Transverse colon (tissue), 4 donors: ENCODE measurements around the gene DNAJB8. TPM values are rescaled to one million over a fixed set of nuclear protein-coding genes. Genes with fewer than 3 reads are reported as not detected.

Experiments used
- DNase-seq: peaks from one replicate; pipeline ENCODE4 v3.0.0-alpha.2; 2019
- H3K27ac ChIP-seq, 4 donors: fragments of 200-600 bp; sonication (generic); 2 replicates each; pipeline ENCODE4 v1.5.1; 2016 to 2018; ENCODE audit warnings: inconsistent platforms in 4 of 4
- H3K27me3 ChIP-seq: fragments of 200-600 bp; sonication (generic); 2 replicates; pipeline ENCODE4 v1.5.1; 2017; ENCODE audit warnings: inconsistent platforms
- H3K36me3 ChIP-seq, 4 donors: fragments of 200-600 bp; sonication (generic); 2 replicates each; pipeline ENCODE4 v1.5.1; 2017 to 2019; ENCODE audit warnings: inconsistent platforms in 4 of 4
- H3K4me1 ChIP-seq, 4 donors: fragments of 200-600 bp; sonication (generic); 2 replicates each; pipeline ENCODE4 v1.5.1; 2017 to 2020; ENCODE audit warnings: inconsistent platforms in 4 of 4
- H3K4me3 ChIP-seq, 4 donors: fragments of 200-600 bp; sonication (generic); 1 replicate in 1 of 4; 2 replicates in 3 of 4; pipeline versions ENCODE4 v1.5.1 to v1.6.1; 2017 to 2019; ENCODE audit warnings: inconsistent platforms in 4 of 4
- H3K9me3 ChIP-seq, 2 donors: fragments of 200-600 bp; sonication (generic); 2 replicates each; pipeline ENCODE4 v1.5.1; 2017 to 2019; ENCODE audit warnings: inconsistent platforms in 2 of 2
- EP300 ChIP-seq: sonication (generic); formaldehyde crosslinking; IDR thresholded peaks from one replicate; pipeline ENCODE4 v1.6.1; 2017; ENCODE audit warnings: antibody characterized with exemption, low read depth
- POLR2A ChIP-seq: fragments of 450-650 bp; IDR thresholded peaks from one replicate; pipeline ENCODE4 v1.6.1; 2016; ENCODE audit warnings: antibody characterized with exemption, mild to moderate bottlenecking, moderate library complexity
- POLR2AphosphoS5 ChIP-seq, 3 donors: sonication (generic); formaldehyde crosslinking; IDR thresholded peaks; one replicate each; pipeline ENCODE4 v1.6.1; 2016; ENCODE audit warnings: antibody characterized with exemption in 3 of 3
- WGBS, 2 donors: methylation state at CpG; one replicate each; pipeline ENCODE4 v1.1.5; 2018; ENCODE audit warnings: low coverage in 1 of 2; 5-methylcytosine and 5-hydroxymethylcytosine counted together
- in situ Hi-C, 4 donors: fragments of 200-750 bp; cut with MboI; loops; one replicate each; pipeline versions ENCODE4 v1.15.0 to v1.15.1; 2017; ENCODE audit warnings: low sequenced_read_pairs in 3 of 4, low pct_ligation_motif_present in 1 of 4, low pct_unique_long_range_greater_than_20kb in 1 of 4
- intact Hi-C: fragments of 100-400 bp; cut with DNase I; formaldehyde crosslinking; loops from one replicate; pipeline ENCODE4 v1.15.1; 2023; ENCODE audit warnings: low total_unique reads
- total RNA-seq, 4 donors: library from RNA; depleted of rRNA; stranded (reverse); fragments of >200 nt; gene quantifications; one replicate each; pipeline ENCODE4 v1.1.0, GENCODE V29; 2016
- TF ChIP-seq, protein P1 (sequence below), 5 experiments: fragments of 200-600 bp in 3 of 5; fragments of 450-650 bp in 2 of 5; sonication (generic) in 3 of 5; IDR thresholded peaks; 1 replicate in 2 of 5; 2 replicates in 3 of 5; pipeline ENCODE4 v1.5.1; 2016 to 2017; ENCODE audit warnings: antibody characterized with exemption in 5 of 5, inconsistent platforms in 3 of 5, mild to moderate bottlenecking in 2 of 5, moderate library complexity in 1 of 5

The DNAJB8 gene
- total RNA-seq, 4 donors from 2014 or later, result not detected

DNA sequence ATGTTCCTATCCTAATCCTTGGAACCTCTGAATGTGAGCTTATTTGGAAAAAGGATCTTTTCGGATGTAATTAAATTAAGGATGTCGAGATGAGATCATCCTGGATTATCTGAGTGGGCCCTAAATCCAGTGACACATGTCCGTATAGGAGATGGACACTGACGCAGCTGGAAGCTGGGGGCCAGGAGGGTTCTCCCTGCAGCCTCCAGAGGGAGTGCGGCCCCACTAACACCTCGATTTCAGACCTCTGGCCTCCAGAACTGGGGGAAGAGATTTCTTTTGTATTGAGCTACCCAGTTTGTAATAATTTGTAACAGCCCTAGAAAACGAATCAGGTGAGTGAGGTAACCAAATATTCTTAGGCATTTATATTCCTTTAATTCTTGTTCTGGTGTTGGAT lies 2.5 kb downstream of the DNAJB8 start:
- H3K27me3 ChIP-seq, result no peaks in the 10 kb centered on the region
- intact Hi-C loops (no loop called here), in situ Hi-C loops (no loop called here)
- 56 to 67% methylated on average over 2 to 7 of the region's 7 CpGs for WGBS, 2 donors
- no peaks in the 10 kb centered on the region for H3K36me3 ChIP-seq
- DNase-seq, result no peak
- no peak overlapping the region for H3K27ac ChIP-seq
- H3K4me3 ChIP-seq, result no peak overlapping the region
- no peaks in the 10 kb centered on the region for H3K9me3 ChIP-seq
- TF ChIP-seq POLR2A (no peak), EP300 (no peak), POLR2AphosphoS5 (IDR thresholded peaks at IDR 0.05) (no peak)
- TF ChIP-seq, protein P1, sequence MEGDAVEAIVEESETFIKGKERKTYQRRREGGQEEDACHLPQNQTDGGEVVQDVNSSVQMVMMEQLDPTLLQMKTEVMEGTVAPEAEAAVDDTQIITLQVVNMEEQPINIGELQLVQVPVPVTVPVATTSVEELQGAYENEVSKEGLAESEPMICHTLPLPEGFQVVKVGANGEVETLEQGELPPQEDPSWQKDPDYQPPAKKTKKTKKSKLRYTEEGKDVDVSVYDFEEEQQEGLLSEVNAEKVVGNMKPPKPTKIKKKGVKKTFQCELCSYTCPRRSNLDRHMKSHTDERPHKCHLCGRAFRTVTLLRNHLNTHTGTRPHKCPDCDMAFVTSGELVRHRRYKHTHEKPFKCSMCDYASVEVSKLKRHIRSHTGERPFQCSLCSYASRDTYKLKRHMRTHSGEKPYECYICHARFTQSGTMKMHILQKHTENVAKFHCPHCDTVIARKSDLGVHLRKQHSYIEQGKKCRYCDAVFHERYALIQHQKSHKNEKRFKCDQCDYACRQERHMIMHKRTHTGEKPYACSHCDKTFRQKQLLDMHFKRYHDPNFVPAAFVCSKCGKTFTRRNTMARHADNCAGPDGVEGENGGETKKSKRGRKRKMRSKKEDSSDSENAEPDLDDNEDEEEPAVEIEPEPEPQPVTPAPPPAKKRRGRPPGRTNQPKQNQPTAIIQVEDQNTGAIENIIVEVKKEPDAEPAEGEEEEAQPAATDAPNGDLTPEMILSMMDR (IDR thresholded peaks at IDR 0.05), result no peak
- no peaks in the 10 kb centered on the region for H3K4me1 ChIP-seq

- no peak for DNase-seq
- intact Hi-C loops, result no loop called here
- WGBS, 2 donors, result 67 to 84% methylated on average over 1 to 10 of the region's 10 CpGs
- Histone ChIP-seq H3K27ac (no peak overlapping the region), H3K9me3 (no peaks in the 10 kb centered on the region), H3K4me1 (no peaks in the 10 kb centered on the region), H3K36me3 (no peaks in the 10 kb centered on the region), H3K4me3 (no peak overlapping the region), H3K27me3 (no peaks in the 10 kb centered on the region)
- in situ Hi-C loops, result no loop called here
- no peak for TF ChIP-seq POLR2A
- TF ChIP-seq EP300, result no peak
These were observed 2.9 kb downstream of the DNAJB8 start for GRCh38 chr3:128463771-128464170.

DNA sequence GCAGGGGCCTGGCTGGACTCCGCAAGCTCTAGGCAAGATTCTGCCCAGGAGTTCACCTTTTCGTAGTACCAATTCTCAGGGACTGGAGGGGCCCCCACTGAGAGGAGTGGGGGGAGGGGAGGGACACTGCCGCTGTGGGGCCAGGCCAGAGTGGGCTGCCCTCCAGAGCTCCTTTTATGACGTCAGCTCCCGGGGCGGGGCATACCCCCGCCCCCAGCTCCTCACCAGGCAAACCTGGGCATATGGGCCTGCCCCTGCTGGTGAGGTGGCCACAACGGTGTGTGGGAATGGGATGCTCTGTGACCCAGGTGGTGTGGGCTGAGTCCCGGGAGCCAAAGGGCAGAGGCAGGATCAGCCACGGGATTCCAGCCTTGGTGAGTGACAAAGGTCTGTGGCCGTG lies 3.3 kb downstream of the DNAJB8 start:
- no peak for TF ChIP-seq EP300
- TF ChIP-seq, protein P1 (IDR thresholded peaks at IDR 0.05), result no peak
- TF ChIP-seq POLR2AphosphoS5 (IDR thresholded peaks at IDR 0.05), result no peak
- no peak for TF ChIP-seq POLR2A
- WGBS, 2 donors, result 80% methylated on average over 7 of the region's 11 CpGs; no CpG with 5 or more reads in 1 of the 2 donors
- Histone ChIP-seq H3K9me3 (no peaks in the 10 kb centered on the region), H3K4me1 (no peaks in the 10 kb centered on the region), H3K27me3 (no peaks in the 10 kb centered on the region), H3K4me3 (no peak overlapping the region), H3K36me3 (no peaks in the 10 kb centered on the region), H3K27ac (no peak overlapping the region)
- intact Hi-C loops, result no loop called here
- in situ Hi-C loops, result no loop called here
- no peak for DNase-seq

DNA sequence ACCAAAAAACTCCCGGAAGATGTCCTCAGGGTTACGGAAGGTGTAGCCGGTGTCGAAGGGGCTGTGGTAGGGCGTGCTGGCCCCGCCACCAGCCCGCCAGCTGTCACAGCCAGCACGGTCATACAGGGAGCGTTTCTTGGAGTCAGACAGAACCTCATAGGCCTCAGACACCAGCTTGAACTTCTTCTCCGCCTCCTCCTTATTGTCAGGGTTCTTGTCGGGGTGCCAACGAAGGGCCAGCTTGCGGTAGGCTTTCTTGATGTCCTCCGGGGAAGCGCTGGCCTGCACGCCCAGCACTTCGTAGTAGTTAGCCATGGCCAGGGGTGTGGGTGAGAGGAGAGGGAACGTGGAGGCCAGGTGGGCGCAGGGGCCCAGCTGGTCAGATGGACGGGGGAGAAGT lies 3.8 kb downstream of the DNAJB8 start:
- in situ Hi-C loops, result no loop called here
- Histone ChIP-seq H3K4me1 (no peaks in the 10 kb centered on the region), H3K9me3 (no peaks in the 10 kb centered on the region), H3K27ac (no peak overlapping the region), H3K36me3 (no peaks in the 10 kb centered on the region), H3K4me3 (no peak overlapping the region), H3K27me3 (no peaks in the 10 kb centered on the region)
- no peak for DNase-seq
- no peak for TF ChIP-seq EP300
- no peak for TF ChIP-seq POLR2AphosphoS5 (IDR thresholded peaks at IDR 0.05)
- TF ChIP-seq POLR2A, result no peak
- TF ChIP-seq, protein P1 (IDR thresholded peaks at IDR 0.05), result no peak
- WGBS, 2 donors, result 90 to 100% methylated on average over 3 to 20 of the region's 20 CpGs
- intact Hi-C loops, result no loop called here

- intact Hi-C loops (no loop called here), in situ Hi-C loops (no loop called here)
- Histone ChIP-seq H3K36me3 (no peaks in the 10 kb centered on the region), H3K4me1 (no peaks in the 10 kb centered on the region), H3K27me3 (no peaks in the 10 kb centered on the region), H3K27ac (no peak overlapping the region), H3K9me3 (no peaks in the 10 kb centered on the region), H3K4me3 (no peak overlapping the region)
- WGBS, 2 donors, result 90% methylated on average over 23 of the region's 23 CpGs; no CpG with 5 or more reads in 1 of the 2 donors
- no peak for DNase-seq
- no peak for TF ChIP-seq POLR2AphosphoS5 (IDR thresholded peaks at IDR 0.05)
- TF ChIP-seq EP300, result no peak
- TF ChIP-seq, protein P1 (IDR thresholded peaks at IDR 0.05), result no peak
- no peak for TF ChIP-seq POLR2A
These were observed 4.3 kb downstream of the DNAJB8 start for GRCh38 chr3:128462341-128462910.
